GM21619 (cell line): ENCODE measurements around the gene CTSV.
"Not testable (repeated sequence)": the region's sequence is repeated elsewhere in the genome, so short reads cannot be mapped to it uniquely, and the experiment has no call there.

Source experiments
- ATAC-seq: cut with Tn5 transposase; IDR thresholded peaks from one replicate; pipeline ENCODE4 v1.9.1; 2021; ENCODE audit not compliant: unreplicated experiment

The CTSV gene

DNA sequence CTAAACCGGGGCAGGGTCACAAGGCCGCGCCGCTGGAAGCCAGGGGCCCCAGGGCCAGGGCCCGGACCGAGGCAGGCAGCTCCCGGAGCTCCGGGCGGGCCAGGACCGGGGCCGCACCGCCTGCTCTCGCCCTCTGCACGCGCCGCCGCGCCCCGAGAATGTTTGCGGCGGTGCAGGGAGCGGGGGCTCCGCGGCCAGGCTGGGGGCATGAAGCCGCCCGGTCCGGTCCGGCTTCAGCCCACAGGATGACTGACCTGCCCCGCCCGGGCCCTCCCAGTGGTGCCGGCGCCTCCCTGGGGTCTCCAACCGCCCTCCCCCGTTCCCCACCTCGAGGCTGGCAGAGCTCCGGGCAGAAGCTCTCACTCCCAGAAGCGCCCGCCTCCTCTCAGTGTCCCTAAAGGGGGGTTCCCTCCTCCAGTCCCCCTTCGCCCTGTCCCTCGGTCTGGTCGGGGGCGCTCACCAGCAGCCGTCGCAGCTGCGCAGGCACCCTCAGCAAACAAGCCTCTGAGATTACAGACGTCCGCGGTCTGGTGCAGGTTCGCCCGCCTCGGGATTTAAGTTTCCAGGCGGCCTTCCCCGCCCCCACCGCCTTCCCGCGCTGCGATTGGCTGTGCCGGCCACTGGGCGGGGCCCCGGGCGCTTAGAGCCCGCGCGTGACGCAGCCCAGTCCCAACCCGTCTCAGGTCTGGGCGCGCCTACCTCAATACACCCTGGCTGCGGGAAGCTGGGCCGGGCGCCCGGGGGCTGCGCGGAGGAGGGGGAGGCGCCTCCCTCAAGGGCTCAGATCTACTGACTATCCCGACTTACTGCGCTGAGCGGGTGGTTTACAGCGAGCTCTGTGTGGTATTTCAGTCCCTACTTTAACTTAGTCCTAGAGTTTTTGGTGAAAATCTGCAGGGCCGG lies at the start of gene CTSV:
Gene CTSV, minus strand, starts transcription at position 532 of the 903 bp plus-strand sequence. CDS start 1,099 bp downstream, outside the sequence.
- ATAC-seq = peak; percentile 96

DNA sequence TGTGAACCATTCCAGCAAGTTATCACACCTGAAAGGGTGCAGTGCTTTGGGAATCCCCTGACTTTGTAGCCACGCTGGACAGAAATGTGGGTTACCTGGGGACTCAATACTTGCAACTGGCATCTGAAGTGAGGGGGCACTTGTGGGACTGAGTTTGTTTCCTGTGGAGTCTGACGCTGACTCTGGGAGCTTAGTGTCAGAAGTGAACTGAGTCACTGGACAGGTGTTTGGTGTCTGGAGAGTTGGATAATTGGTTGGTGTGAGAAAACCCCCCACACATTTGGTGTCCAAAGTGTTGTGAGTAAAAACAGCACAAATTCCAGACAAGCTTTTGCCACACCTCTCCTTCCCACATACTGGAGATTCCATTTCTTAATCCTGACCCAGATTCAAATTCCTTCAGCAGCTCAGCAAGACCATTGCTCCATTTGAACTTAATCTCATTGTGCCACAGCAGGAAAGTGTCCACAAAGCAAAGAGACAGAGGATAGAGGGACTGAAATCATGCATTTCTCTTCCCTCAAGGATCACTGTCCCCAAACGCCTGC lies 48.8 kb upstream of the CTSV start:
- ATAC-seq = not testable (repeated sequence)

DNA sequence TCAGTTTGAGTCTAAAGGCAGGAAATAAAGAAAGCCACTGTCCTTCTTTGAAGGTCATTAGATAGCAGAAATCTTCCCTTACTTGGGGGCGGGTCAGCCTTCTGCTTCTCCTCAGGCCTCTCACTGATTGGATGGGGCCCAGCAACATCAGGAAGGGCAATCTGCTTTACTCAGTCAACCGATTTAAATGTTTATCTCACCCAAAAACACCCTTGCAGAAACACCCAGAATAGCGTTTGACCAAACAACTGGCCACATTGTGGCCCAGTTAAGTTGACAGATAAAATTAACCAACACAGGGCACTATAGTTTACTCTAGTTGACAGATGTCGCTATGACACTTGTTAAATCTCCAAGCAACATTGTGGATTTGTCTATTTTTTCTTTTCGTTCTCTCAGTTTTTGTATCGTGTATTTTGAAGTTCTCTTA lies 45.6 kb upstream of the CTSV start:
- ATAC-seq = not testable (repeated sequence)

DNA sequence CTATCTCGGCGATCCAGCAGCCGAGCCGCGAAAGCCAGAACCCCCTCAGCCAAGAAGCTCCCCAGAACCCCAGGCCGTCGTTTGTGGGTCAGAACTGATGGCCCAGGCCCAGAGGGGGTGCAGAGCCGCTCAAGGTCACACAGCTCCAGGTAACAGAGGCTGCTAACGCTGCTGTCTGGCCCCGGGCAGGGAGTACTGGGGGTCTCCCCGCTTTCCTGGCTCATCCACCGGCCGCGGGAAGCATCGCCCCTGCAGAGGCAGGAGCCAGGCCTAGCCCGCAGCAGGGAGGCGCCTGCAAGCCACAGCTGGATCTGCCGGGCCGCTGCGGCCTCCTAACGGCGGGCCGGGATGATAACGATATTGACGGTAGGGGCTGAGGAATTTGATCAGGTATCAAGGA lies 39.4 kb upstream of the CTSV start:
- ATAC-seq = no peak

DNA sequence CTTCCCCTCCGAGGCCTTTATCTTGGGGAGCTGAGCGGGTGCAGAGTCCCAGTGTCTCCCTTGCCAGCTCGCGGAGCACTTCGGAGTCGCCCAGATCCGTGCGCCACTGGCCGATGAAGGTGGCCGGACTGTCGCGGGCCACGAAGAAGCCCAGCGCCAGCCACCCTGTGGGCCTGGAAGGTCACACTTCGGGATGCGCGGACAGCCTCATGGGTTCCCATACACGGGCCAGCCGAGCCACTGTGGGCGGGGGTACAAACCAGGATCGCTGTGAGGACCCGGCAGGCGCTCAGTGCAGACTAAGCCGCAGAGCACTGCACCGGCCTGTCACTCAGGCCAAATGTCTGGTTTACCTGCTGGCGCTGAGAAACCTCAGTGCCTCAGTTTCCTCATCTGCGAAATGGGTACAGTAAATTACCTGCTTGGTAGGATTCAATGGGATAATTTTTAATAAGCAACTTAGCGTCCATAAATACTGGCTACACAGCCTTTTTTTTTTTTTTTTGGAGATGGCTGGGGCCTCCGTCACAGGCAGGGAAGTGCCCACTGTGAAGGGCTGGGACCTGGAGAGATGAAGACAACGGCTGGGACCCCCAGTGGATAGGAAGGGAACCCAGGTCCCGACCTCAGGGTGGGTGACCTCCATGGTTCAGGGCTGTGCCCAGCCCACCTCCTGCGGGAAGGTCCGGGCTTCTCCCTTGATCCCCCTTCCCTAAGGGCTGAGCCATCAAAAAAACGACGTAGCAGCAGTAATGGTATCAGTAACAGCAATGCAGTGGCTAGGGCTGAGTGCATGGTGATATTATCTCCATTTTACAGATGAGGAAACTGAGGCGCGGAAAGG lies 38.7 kb upstream of the CTSV start:
- no peak for ATAC-seq

DNA sequence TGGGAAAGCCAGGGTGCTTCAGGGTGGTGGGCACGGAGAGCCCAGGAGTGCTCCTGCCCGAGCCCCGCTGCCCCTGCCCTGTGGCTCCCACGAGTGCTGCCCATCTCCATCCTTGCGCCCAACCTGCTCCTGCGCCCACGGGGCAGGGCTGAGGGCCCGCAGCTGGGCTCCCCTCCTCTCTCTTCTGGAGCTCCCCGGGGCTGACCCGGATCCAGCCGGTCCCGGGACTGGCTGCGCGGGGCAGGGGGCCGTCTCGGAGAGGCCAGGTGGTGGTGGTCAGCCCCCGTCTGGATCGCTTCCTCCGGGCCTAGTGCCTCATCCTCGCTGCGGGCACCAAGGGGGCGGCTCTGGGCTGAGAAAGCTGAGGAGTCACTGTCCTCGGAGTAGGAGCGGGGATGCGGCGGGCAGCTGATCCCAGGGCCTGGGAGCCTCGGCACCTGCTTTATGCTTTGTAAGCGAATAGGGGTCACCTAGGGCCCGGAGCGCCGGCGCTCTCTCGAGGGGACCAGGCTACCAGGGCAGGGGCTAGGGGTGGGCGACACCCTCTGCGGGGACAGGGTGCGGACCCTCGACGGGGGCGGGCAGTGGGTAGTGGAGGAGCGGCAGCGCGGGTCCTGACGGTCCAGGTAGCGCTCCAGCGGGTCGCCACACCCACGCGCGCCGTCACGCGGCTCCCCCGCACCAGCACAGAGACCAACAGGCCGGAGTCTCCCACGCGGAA lies 37.9 kb upstream of the CTSV start:
- ATAC-seq = not testable (repeated sequence)

DNA sequence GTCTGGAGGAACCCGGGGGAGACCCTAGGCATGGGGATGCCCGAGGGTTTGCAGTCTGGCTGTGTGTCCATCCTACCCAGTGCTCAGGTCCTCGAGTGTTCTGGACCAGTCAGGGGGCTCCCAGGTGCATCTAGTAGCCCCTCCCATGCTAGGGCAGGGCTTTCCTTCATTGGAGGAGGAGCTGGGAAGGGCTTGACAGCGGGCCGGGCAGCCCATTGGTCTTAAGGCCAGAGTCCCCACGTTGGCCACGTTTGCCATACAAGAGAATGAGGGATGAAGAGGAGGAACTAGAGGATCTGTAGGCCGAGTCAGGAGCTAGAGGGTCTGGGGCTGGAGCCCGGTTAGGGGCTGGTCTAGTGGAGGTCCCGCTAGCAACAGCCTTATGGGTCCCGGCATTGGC lies 37.3 kb upstream of the CTSV start:
- no peak for ATAC-seq

GRCh38 chr9:97075289-97075985 lies 36.5 kb upstream of the CTSV start:
- ATAC-seq = no peak

- ATAC-seq = no peak
Observed at GRCh38 chr9:97073506-97073905, 34.6 kb upstream of the CTSV start.

DNA sequence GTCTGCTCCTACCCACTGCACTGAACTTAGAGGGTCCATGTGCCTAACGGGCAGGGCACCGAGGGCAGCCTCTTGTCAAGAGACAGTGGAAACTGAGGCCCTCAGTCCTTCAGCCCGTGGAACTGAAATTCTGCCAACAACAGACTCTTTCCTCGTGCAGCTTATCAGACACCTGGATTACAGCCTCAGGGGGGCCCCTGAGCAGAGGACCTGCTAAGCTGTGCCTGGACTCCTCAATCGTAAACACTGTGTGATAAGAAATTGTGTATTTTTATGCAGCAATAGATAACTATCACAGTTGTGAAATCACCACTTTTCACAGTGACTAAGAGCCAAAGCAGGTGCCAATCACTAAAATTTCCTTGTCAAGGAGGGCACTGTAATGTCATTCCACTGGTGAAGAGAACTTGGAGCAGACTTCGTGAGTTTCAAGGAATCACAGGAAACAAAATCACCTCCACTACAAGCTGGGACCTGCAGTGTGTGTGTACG lies 33.4 kb upstream of the CTSV start:
- no peak for ATAC-seq

GRCh38 chr9:97070325-97070724 lies 31.4 kb upstream of the CTSV start:
- ATAC-seq = not testable (repeated sequence)

DNA sequence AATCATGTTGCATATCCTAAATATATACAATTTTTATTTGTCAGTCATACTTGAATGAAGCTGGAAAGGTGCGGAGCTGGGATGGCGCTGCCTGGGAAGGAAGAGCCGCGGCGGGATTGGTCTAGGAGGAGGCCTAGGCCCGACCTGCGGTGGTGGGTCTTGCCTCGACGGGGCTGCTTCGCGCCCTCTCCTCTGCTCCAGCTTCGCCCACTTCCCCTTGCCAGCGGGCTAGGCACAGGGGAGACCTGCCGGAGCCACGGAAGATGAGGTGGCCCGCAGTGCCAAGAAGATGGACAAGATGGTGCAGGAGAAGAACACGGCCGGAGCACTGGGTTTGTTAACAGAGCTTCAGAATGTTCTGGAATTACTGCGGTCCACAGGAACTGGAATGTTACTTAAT lies 28.5 kb upstream of the CTSV start:
- ATAC-seq = no peak

DNA sequence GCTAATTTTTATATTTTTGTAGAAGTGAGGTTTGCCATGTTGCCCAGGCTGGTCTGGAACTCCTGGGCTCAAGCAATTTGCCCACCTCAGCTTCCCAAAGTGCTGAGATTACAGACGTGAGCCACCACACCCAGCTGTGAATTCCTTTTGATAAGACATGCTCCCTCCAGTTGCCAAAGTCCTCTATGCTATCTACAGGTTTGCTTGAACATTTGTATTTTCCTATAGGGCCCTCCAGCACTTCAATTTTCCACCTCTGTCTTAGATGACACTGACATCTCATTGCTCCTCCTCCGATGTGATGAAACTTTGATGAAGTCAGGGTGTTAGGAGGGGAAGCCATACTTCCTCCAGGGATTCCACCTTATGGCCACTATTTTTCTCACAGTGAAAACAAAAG lies 25.2 kb upstream of the CTSV start:
- no peak for ATAC-seq

GRCh38 chr9:97060796-97061195 lies 21.9 kb upstream of the CTSV start:
- ATAC-seq = no peak

- ATAC-seq = no peak
Observed at GRCh38 chr9:97059626-97060025, 20.7 kb upstream of the CTSV start.

DNA sequence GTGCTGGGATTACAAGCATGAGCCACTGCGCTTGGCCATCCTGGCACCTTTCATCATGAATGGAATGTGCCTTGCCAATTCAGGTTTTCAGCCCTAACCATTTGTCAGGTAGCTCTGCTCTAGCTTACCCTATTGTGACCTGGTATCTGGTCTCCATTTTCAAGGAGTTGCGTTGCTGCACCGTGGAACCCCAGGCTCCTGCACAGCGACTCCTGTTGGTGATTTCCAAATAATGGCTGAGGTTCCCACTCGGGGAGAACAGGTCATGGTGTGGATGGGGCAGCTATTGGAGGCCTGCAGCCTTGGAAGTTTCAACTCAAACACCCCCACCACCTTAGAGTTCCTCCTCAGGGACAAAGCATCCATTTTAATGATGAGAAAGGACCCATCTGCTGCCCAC lies 18.7 kb upstream of the CTSV start:
- no peak for ATAC-seq

DNA sequence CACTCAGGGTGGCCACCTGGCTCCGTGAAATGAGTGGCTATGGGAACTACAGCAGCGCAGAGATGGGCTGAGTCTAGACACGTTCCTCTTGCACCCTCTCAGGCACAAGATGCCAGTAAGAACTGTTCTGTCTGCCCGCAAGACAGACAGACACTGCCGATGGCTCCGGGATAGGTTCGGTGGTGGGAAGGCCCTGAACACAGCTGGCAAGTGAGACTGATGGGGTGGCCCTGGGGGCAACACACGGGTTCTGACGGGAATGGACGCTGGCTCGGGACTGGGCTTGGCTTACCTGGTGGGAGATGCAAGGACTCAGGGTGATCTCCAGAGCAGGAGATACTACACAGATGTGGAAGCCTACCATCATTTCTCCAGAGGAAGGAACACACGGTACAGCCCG lies 16.9 kb upstream of the CTSV start:
- ATAC-seq = not testable (repeated sequence)

GRCh38 chr9:97053717-97054116 lies 14.8 kb upstream of the CTSV start:
- ATAC-seq = no peak

GRCh38 chr9:97052735-97053134 lies 13.8 kb upstream of the CTSV start:
- ATAC-seq = no peak

- no peak for ATAC-seq
Observed at GRCh38 chr9:97046228-97046627, 7.3 kb upstream of the CTSV start.
